ENCODE data around the gene C2orf76. TPM values are rescaled to one million over a fixed set of nuclear protein-coding genes. Genes with fewer than 3 reads are reported as not detected.

The C2orf76 gene
- 3.1 and 10.2 TPM in 2 replicates for total RNA-seq (2014; rRNA removed)
- percentile 58 among the genes with signal in this experiment for Bru-seq, nascent RNA
- percentile 56 among the genes with signal in this experiment for BruChase-seq, experiment 1, labeled RNA remaining after a 6-hour chase
- BruChase-seq, experiment 2, labeled RNA remaining after a 2-hour chase: percentile 59 among the genes with signal in this experiment
- long read RNA-seq, partial matches to known transcripts: 2 of 17 reads
- long read RNA-seq, other reads (novel, unspliced or antisense): 9 of 17 reads

DNA sequence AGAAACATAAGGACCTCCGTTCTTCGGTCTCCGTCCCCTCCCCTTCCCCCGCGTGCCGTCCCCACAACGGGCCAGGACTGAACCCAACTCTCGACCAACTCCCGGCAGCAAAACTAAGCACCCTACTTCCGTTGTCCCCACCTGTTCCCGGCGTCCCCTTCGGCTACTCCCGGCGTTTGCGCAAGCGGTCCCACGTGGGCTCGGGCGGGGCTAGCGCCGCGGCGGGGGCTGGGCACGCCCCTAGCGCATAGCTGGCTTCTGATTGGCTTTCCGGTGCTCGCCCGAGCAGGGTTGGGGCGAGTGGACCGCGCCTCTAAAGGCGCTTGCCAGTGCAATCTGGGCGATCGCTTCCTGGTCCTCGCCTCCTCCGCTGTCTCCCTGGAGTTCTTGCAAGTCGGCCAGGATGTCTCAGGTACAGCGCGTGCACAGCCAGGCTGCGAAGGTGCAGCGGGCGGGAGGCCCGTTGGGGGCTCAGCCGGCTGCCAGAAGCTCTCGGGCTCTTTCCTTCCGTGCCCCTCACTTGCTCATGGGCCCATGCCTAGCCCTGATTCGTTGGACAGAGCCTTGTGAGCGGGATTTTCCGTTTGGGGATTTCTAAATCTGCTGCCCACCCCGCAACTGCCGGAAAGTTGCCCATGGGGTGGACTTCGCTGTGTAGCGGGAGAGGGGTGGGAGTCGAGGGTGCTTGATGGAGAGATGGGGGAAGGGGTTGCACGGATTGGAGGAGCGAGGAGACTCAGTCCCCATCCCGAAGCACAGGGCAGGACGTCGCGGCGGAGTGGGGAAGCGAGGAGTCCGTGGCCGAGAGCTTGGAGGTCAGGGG lies at the start of gene C2orf76, which contains the start of gene DBI:
TSS of gene C2orf76 (minus strand) at position 186 of the 823 bp plus-strand sequence. CDS start 26,875 bp downstream, outside the sequence.
TSS of gene DBI (plus strand) at position 329 of the 823 bp plus-strand sequence. CDS start at position 404, 75 bp downstream.
- ATAC-seq: peak; percentile 95
- no peaks in the 10 kb centered on the region for H3K9me3 ChIP-seq (ENCODE audit: low read length)
- peak within 1 kb of the TSS; percentile 91 for H2AFZ ChIP-seq (ENCODE audit: low read length)
- peak; percentile 98 for DNase-seq
- H3K79me2 ChIP-seq (ENCODE audit: low read length): peaks cover 45% of the 10 kb centered on the region
- POLR2A ChIA-PET (ENCODE audit: unreplicated experiment): interaction anchor here (0.5 to 0.7 kb wide), 5 partner anchors 31 to 886 kb away, joined by 3 to 4 read pairs (median 3); partner anchors contain the start of gene RALB
- H3K27ac ChIP-seq (ENCODE audit: low read length): peak within 1 kb of the TSS; percentile 66
- H3K9ac ChIP-seq (ENCODE audit: low read length): peak within 1 kb of the TSS; percentile 90
- no peaks in the 10 kb centered on the region for H3F3A ChIP-seq (ENCODE audit: low read length, unreplicated experiment)
- H3K9me2 ChIP-seq (replicated peaks; ENCODE audit: low read length): no peaks in the 10 kb centered on the region
- peak within 1 kb of the TSS; percentile 96 for H3K4me2 ChIP-seq (ENCODE audit: low read length)
- CTCF ChIA-PET: interaction anchor here (1.0 kb wide), 1 partner anchor 110 kb away, joined by 3 read pairs; no protein-coding TSS in a partner anchor
- peaks cover 29% of the 10 kb centered on the region for H3K4me1 ChIP-seq (ENCODE audit: insufficient read depth, low read length)
- intact Hi-C loops (cut with micrococcal nuclease): loop anchor here (10.0 kb wide), 1 partner anchor 52 kb away; no protein-coding TSS in a partner anchor
- peaks cover 16% of the 10 kb centered on the region for H4K20me1 ChIP-seq (ENCODE audit: low read length)
- BruUV-seq (replicated peaks): TSS peak; percentile 52
- peak within 1 kb of the TSS; percentile 79 for H3K4me3 ChIP-seq (ENCODE audit: low read length)
- no peaks in the 10 kb centered on the region for H3K27me3 ChIP-seq (ENCODE audit: low read length)
- TF ChIP-seq EZH2phosphoT487 (IDR thresholded peaks at IDR 0.05; ENCODE audit: borderline replicate concordance, low read length): no peak
- TF ChIP-seq, protein P1, sequence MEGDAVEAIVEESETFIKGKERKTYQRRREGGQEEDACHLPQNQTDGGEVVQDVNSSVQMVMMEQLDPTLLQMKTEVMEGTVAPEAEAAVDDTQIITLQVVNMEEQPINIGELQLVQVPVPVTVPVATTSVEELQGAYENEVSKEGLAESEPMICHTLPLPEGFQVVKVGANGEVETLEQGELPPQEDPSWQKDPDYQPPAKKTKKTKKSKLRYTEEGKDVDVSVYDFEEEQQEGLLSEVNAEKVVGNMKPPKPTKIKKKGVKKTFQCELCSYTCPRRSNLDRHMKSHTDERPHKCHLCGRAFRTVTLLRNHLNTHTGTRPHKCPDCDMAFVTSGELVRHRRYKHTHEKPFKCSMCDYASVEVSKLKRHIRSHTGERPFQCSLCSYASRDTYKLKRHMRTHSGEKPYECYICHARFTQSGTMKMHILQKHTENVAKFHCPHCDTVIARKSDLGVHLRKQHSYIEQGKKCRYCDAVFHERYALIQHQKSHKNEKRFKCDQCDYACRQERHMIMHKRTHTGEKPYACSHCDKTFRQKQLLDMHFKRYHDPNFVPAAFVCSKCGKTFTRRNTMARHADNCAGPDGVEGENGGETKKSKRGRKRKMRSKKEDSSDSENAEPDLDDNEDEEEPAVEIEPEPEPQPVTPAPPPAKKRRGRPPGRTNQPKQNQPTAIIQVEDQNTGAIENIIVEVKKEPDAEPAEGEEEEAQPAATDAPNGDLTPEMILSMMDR (conservative IDR thresholded peaks at IDR 0.05; ENCODE audit: low read depth, low read length): no peak
- no peak for TF ChIP-seq EZH2 (IDR thresholded peaks at IDR 0.05; ENCODE audit: low read length, unreplicated experiment)
- peaks cover 34% of the 10 kb centered on the region for H3K36me3 ChIP-seq (ENCODE audit: low read depth, low read length)

- Histone ChIP-seq H3K79me2 (ENCODE audit: low read length) (no peaks in the 10 kb centered on the region), H3K4me2 (ENCODE audit: low read length) (no peak overlapping the region), H3K9me2 (replicated peaks; ENCODE audit: low read length) (no peaks in the 10 kb centered on the region), H3K36me3 (ENCODE audit: low read depth, low read length) (no peaks in the 10 kb centered on the region), H2AFZ (ENCODE audit: low read length) (no peak overlapping the region), H3K4me3 (ENCODE audit: low read length) (no peak overlapping the region), H4K20me1 (ENCODE audit: low read length) (no peaks in the 10 kb centered on the region), H3K27ac (ENCODE audit: low read length) (no peak overlapping the region), H3K4me1 (ENCODE audit: insufficient read depth, low read length) (no peaks in the 10 kb centered on the region), H3K27me3 (ENCODE audit: low read length) (no peaks in the 10 kb centered on the region), H3K9me3 (ENCODE audit: low read length) (no peaks in the 10 kb centered on the region), H3K9ac (ENCODE audit: low read length) (no peak overlapping the region), H3F3A (ENCODE audit: low read length, unreplicated experiment) (no peaks in the 10 kb centered on the region)
- ChIA-PET POLR2A (ENCODE audit: unreplicated experiment) (no interaction called here), CTCF (no interaction called here)
- no peak for DNase-seq
- no TSS peak for BruUV-seq (replicated peaks)
- TF ChIP-seq EZH2 (IDR thresholded peaks at IDR 0.05; ENCODE audit: low read length, unreplicated experiment) (no peak), EZH2phosphoT487 (IDR thresholded peaks at IDR 0.05; ENCODE audit: borderline replicate concordance, low read length) (no peak)
- TF ChIP-seq, protein P1 (conservative IDR thresholded peaks at IDR 0.05; ENCODE audit: low read depth, low read length): no peak
- intact Hi-C loops (cut with micrococcal nuclease): no loop called here
- ATAC-seq: no peak
Measured at GRCh38 chr2:119415630-119416029, 49.0 kb upstream of the C2orf76 start.

All from PC-3 (cell line).